SIG-M5 treated with dmso at 0.1 percent for 504 hours (cell line): ENCODE data around the gene UFC1.

Source experiments
- DNase-seq: peaks from one replicate; lab custom pipeline; 2025; ENCODE audit not compliant: unreplicated experiment; lab: John Stamatoyannopoulos, UW

Gene UFC1

DNA sequence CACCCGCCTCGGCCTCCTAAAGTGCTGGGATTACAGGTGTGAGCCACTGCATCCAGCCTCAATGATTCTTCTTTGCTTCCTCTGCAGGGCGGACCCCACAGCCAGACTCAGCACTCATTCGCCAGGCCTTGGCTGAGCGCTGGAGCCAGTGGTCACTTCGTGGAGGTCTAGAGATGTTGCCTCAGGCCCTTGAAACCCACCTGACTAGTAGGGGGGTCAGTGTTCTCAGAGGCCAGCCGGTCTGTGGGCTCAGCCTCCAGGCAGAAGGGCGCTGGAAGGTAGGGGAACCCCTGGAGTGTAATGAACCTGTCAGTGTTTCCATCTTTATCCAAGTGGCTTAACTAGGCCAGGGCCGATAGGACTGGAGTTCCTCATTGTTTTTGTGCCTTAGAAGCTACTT is 15.1 kb downstream of the UFC1 start:
- no peak for DNase-seq

DNA sequence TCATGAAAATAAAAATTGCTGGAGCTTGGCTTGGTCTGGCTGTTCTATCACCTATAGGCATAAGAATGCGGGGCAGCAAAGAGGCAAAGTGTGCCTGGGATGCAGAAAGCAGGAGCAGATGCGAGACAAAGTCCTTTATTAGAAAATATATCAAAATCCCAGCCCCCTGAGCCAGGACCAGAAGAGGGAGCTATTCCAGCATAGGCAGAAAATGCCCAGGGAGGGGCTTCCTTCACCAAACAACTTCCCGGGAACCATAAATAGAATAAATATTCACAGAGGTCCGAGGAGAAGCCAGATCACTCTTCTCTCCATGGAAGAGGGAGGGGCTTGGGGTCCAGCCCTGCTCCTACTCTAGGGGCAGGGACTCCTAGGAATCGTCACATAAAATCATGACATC is 17.4 kb downstream of the UFC1 start:
- DNase-seq: no peak

DNA sequence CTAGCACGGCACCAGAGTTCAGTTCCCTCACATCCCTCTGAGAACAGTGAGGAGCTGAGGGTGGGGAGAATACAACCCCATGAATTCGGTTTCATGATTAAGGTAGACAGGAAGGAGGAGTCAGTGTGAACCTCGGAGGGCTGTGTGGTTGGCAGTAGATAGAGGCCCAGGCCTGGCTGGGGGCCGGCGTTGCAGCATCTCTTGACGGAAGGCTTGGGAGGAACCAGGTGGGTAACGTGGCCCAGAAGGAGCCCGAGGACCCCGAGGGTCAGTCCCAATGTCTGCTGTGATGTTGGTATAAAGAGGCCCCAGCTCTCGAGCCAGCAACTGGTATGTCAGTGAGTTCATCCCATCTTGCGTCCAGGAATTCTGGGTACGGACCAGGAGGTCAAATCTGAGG is 17.9 kb downstream of the UFC1 start:
- no peak for DNase-seq

DNA sequence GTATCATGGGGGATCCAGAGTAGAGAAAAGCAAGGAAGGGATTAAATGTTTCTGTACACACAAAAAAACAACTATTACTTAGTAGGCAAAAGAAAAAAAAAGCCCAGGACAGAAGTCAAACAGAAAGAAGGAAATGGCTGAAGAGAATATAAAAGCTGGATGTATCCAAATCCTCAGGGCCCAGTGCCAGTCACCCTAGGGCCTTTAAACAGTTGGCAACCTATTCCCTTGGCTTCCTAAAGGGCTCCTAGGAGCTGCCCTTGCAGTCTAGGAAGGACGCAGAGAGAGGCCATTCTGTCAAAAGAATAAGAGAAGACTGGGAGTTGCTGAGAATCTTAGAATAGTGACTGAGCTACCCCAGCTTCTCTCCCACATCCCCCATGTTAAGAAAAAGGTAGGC is 18.6 kb downstream of the UFC1 start:
- no peak for DNase-seq

DNA sequence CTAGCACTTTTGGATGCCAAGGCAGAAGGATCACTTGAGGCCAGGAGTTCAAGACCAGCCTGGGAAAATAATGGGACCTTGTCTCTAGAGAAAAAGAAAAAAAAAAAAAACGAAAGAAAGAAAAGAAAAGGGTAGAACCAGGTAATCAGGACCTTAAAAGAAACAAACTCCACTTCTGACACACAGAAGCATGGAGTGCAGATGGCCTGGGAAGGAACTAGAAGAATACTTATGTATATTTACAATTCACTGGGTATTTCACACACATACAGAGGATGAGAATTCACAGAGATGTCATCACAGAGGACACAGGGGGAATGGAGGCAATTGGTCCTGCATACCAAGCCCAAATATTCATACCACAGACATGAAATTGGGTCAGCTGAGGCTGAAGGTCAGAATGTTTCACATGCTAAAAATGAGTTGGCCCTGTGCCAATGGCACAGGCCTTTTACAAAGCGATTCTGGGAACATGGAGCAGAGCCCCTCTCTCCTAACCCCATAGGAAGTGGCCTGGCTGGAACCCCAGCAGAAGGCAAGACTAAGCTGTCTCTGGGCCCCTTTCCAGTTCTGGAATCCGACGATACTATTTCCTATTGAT is 19.1 kb downstream of the UFC1 start:
- DNase-seq: no peak

DNA sequence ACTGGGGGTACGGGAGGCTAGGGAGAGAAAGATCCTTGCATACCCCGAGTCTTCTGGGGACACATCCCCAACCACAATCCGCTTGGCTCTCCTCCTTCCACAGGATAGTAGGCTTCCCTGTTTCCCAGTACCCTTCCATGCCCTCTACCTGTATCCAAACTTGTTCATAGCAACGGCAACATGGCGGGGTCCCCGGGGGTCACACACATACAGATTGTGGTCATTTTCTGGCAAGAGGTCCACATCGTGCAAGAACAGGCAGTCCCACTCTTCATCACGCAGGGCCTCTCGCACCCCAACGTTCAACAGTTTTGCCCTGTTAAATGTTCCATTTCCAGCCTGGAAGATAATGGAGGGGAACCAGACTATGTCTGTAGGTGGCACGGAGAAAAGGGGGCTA is 19.9 kb downstream of the UFC1 start:
- DNase-seq: no peak

DNA sequence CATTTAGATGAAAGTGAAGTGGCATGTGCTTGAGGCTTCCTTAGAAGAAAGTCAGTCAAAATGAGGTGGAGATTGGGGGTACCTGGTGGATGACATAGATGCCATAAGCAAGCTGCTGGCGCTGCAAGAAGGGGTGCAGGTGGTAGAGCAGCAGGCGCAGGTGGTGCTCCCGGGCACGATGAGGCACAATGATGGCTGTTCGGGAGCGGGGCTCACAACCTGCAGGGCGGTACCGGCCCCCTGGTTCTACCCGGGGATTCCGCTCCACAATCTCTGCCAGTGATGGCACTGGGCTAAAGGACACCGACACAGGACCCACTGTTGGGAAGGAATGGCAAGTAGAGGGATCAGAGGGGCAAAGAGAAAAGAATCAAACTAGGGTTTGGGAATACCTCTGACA is 21.1 kb downstream of the UFC1 start:
- DNase-seq: no peak

DNA sequence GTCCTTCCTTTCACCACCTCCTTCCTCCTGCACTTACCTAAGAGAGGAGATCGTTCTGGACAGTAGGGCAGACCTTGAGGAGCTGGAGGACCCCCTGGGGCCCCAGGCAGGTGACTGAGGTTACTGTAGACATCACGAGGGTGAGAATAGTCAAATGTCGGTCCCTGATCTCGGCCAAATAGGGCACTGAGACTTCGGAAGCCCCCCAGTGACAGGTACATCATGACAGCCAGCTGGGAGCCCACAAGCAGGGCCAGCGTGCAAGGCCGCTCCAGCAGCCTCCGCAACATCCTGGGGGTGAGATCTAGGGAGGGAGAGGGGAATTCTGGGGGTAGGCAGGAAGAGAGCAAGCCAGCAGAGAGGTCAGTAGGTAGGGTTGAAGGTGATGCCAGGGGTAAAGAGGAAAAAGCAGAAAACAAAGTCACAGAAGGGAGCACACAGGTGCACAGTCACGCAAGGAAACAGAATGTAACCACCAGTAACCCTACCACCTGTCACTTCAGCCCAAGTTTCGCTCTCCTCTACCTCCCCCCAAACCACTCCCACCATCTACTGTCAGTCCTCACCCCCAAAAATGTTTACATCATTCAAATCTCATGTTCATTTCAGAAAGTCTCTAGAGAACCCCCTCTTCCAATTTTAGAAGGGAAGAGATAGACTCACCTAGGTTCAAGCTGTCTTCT is 22.1 kb downstream of the UFC1 start:
- DNase-seq: no peak

DNA sequence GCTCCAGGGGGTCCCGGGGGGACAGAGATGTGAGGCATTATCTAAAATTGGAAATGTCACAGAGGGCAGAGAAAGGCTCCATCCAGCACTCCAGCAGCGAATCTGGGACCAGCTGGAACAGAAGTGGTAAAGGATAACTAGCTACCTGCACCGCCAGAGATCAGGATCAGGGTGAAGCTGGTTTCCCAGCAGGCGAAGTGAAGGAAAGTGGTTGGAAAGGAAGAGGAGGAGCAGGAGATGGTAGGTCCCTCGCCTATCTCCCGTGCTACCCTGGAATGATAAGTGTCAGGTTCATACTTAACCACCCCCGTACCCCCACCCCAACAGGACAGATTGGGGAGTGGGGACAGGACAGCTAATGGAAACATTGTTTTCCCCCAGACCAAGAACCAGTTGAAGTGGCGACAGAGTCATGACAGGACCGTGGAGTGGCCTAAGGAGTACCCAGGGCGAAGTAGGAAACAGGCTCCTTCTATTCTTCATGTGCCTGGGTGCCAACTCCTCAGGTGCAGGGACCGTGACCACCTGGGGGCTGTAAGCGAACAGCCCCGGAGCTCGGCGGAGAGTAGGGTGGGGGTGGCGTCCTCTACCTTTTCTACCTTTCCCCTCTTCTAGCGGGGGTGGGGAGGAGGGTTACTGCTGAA is 22.8 kb downstream of the UFC1 start:
- DNase-seq: no peak

DNA sequence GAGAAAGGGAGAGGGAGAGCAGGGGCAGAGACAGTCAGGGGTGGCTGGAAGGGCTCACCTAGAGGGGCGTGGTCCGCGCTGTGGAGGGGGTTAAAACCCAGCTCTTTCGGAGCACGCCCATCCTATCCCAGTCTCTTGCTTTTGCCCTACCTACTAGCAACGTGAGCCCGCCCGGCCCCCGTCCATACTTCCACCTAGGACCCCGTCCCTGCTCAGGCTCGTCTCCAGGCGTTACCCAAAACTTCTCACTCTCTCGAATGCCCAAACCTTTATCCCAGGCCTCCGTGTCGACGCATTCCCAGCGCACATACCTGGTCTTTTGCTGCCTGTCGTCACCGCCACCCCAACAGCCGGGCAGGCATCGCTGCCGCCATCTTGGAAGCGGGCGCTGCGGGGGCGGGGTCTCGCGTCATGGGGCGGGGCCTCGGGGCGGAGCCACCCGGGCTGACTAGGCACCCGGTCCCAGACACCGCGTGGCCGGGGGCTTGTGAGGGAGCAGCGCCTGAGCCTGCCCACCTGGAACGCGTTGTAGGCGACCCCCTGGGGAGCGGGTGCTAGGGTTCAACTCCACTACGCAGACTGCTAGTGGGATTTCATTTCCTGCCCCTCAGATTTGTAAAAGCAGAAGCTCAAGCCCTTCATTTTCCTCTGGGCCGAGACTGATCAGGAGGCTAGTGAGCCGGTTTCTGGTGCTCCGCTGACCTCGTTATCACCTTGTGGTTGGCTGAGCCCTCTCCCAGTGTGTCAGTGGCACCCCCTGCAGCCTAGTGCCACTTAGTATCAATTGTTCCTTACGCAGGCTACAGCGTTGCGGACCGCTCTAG is 23.5 kb downstream of the UFC1 start, which contains the start of gene B4GALT3:
Gene B4GALT3 (minus strand): TSS at position 396 of the 824 bp plus-strand sequence. CDS start 1,447 bp downstream, outside the sequence.
- DNase-seq: peak; percentile 77

DNA sequence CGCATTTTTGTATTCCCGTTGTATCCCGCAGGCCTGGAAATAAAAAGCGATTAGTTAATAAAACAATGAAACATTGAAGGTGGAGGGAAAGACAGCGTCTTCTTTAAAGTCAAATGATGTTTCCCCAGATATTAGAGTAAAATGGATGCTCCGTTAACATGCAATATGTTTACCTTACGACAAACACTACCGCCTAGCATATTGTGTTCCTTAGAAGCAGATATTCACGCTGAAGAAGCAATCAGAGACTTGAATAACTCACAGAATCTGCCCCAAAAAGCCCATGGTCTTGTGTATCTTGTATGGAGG is 24.1 kb downstream of the UFC1 start:
- DNase-seq: no peak

DNA sequence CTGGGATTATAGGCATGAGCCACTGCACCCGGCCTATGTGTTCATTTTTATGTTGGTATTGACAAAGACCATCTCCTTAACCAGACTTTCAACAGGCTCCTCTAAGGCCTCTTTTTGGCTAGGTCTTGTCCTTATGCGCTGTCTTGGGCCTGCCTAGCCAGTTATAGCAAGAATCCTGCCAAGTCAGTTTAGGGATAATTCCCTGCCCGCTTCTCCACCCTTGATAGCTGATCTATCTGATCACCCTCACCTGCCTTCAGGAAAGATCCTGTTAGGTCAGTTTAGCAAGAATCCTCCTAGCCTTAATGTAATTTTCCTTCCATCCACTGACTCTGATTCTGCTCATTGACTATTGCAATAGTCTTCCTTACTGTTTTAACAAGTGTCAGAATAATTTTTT is 25.9 kb downstream of the UFC1 start:
- no peak for DNase-seq

DNA sequence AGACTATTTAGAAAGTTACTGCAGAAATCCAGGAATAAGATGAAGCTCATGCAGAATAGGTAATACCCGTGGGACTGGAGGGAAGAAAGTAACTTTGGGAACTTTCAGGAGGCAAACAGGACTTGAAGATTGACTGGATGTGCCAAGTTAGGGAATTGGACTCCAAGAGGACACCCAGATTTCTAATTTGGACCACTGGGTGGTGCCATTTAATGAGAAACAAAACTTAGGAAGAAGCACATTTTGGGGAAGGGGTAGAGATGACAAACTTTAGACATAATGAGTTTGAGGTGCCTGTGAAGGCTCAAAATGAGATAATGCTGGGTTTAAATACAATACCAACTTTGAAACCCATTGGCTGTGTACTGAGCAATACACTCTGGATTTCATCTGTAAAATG is 26.9 kb downstream of the UFC1 start:
- DNase-seq: peak; percentile 44

DNA sequence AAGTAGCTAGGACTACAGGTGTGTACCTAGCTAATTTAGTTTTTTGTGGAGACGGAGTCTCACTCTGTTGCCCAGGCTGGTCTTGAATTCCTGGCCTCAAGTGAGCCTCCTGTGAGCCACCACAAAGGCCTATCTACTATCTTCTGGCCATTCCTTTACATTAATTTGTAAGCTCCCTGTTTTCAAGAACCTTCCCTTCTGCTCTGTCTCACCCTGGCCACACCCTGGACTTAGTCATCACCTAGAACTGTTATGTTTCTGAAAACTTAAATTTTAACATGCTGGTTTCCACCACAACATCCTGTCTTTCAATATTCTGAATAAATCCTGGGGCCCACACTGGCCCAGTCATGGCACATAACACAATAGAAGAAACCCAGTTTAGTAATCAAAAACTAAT is 28.4 kb downstream of the UFC1 start:
- DNase-seq: peak; percentile 87

DNA sequence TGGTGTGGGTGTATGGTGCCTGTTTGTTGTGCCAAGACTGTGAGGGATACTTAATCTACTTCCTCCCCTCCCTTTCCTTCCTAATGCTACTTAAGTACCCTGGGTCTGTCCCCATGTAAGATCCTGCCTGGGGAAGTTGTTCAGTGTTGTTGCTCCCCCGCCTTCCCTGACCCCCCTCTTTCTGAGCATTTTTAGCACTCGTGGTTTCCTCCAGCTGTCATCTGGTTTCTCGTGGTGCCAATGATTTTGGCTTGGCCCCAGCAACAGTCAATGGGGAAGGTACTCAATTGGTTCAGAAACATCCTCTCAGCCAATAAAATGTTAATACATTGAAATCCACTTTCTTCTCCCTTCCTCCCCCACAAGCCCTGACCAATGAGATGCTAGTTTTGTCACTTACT is 31.5 kb downstream of the UFC1 start:
- peak; percentile 99 for DNase-seq

DNA sequence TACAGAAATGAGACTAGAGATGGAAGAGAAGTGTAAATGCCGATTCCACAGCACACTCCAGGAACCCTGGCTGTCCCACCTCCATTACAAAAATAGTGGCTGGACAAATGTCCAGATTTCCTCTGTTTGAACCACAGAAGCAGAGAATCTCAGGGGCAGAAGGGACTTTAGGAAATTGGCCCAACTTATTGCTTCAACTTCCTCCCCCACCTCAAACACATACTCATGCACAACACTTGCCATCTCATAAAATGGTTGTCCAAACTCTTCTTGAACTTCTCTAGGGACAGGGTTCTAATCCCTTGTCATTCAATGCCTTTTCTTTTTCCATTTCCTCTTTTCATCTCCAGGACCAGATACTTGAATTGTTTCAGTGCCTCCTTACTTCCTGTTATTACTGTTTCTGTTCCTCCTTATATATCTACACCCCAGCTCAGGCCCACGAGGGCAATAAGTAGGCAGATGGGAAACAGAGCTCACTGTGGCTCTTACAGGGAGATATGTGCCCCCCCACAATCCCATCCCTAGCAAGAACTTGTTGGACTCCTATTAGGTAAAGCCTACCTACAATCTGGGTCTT is 32.0 kb downstream of the UFC1 start:
- peak; percentile 100 for DNase-seq

DNA sequence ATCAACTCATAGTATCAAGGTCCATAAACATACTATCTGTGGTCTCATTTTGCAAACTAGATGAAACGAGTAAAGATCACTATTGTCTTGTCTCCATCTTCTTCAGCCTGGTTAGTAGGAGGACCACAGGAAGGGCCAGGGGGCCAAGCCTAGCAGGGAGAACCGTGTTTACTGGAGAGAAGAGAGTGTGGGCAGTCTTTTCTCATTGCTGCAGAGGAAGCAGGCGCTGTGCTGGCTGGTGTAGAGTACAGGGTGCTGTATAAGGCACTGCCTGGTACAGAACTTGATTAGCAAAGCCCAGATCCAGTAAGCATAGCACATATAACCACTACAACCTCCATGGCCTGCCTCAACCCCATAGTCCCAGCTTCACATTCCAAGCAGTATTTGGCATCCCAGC is 33.5 kb downstream of the UFC1 start:
- DNase-seq: no peak

DNA sequence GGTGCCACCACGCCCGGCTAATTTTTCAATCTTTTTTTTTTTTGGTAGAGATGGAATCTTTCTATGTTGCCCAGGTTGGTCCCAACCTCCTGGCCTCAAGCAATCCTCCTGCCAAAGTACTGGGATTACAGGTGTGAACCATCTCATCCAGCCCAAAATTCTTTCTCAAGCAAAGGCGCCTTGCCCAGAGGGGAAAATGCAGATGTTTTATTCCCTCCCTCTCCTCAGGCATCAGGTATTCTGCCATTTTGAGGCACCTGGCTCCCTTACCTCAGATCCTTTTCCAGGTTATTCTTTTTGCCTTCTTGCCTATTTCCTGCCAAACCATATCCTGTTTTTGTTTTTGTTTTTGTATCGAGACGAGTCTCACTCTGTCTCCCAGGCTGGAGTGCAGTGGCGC is 34.6 kb downstream of the UFC1 start:
- DNase-seq: no peak

DNA sequence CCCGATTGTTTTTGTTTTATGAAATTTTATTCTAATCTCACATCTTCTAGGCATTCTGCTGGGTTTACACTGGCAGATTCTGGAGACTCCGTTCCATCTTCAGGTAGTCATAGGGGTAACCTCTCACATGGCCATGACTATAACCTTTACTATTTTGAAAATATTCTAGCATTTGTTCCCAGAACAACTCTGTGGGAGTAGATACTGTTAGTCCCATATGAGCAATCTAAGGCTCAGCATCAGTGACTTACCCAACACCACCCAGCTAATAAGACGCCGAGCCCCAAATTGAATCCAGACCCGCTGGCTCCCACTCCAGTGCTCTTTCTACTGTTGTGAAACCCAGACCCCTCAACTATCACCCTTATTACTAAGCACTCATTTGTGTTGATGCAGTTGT is 35.3 kb downstream of the UFC1 start:
- DNase-seq: no peak

DNA sequence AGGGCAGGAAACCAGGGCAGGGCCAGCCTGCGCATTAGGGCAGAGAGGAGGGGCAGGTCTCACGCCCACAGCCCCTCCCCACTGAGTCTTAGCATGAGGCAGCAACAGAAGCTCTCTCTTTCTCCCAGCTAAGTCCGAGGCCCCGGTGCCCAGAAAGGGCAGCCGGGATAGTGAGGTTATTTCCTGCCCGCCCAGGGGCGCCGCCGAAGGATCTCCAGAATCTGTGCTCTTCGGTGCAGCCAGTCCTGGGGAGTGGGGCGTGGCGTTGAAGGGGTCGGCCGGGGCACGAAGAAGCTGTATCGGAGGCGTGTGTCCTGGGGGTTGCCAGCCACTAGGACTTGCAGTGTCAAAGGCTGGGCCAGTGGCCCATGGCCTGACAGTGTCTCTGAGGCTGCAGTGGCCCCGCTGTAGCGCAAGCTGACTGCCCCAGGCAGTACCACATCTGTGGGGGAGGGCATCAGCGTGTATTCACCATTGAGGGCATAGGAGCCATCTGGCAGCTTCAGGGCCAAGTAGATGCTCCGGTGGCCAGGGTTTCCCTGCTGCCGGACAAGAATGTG is 37.3 kb downstream of the UFC1 start:
- DNase-seq: no peak

DNA sequence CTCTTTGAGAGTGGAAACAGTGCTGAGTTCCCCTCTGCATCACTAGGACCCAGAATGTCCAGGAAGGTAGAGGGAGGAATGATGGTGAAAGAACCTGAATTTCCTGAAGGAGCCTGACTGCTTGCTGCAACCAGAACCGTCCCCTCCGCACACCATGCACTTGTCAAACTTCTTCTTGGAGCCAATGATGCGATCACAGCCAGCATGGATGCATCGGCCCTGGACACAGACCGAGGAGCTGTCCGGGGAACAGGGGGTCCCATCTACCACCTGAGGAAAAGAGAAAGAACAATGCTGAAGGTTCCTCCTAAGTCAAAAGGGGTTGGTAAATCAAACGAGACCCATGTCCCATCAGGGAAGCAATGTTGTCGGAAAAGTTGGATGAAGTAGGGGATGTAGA is 38.2 kb downstream of the UFC1 start:
- DNase-seq: no peak
